Measurements from ENCODE around the gene SCGB3A1. TPM values are rescaled to one million over a fixed set of nuclear protein-coding genes. Genes with fewer than 3 reads are reported as not detected.

The SCGB3A1 gene
- total RNA-seq, 1 experiment from 2014 or later = not detected

DNA sequence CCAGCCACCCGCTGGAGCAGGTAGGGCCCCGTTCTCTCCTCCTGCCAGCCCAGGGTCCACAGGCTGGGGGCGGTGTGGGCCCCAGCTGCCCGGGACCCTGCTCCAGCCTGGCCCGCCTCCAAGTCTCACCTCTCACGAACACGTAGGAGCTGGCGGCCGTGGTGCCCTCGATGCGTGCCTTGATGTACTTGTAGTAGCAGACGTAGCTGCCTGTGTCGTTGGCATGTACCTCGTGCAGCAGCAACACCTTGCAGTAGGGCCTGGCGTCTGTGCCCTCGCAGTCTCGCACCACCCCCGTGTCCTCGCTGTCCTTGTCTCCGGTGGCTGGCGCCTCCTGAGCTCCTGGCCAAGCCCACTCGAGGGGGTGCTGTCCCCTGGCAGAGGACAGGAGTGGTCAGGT, 39.1 kb upstream of the SCGB3A1 start:
- Histone ChIP-seq H2BK120ac (ENCODE audit: low read depth, low read length, poor library complexity, severe bottlenecking) (no peak overlapping the region), H3K79me1 (ENCODE audit: insufficient read depth, low read depth, low read length, poor library complexity, severe bottlenecking) (no peaks in the 10 kb centered on the region), H3K56ac (ENCODE audit: insufficient read length, low read depth, low read length) (no peak overlapping the region), H2BK15ac (ENCODE audit: low read depth, low read length) (no peak overlapping the region), H3K9me3 (ENCODE audit: control insufficient read depth, low read depth, low read length) (no peaks in the 10 kb centered on the region), H2BK20ac (ENCODE audit: low read depth, low read length, poor library complexity, severe bottlenecking) (no peak overlapping the region), H4K5ac (ENCODE audit: insufficient read length, low read depth, low read length) (no peak overlapping the region), H2BK5ac (ENCODE audit: insufficient read length, low read length) (no peak overlapping the region), H3K4me1 (ENCODE audit: insufficient read depth, low read length) (no peaks in the 10 kb centered on the region), H3K4ac (ENCODE audit: low read depth, low read length) (no peak overlapping the region), H3K18ac (ENCODE audit: insufficient read length, low read depth, low read length) (no peak overlapping the region), H3K79me2 (ENCODE audit: insufficient read depth, low read length) (no peaks in the 10 kb centered on the region), H3K23ac (ENCODE audit: insufficient read length, low read depth, low read length) (no peak overlapping the region), H2BK12ac (ENCODE audit: insufficient read length, low read depth, low read length) (no peak overlapping the region), H2AFZ (ENCODE audit: low read length) (no peak overlapping the region), H3K9ac (ENCODE audit: extremely low read depth, insufficient read length, low read length) (no peak overlapping the region), H2AK5ac (ENCODE audit: insufficient read length, low read length) (no peak overlapping the region), H3K23me2 (ENCODE audit: insufficient read length, low read depth, low read length, poor library complexity, severe bottlenecking) (no peaks in the 10 kb centered on the region), H3K4me2 (ENCODE audit: insufficient read depth, insufficient read length, low read length) (no peak overlapping the region), H4K8ac (replicated peaks; ENCODE audit: insufficient read length, low read depth, low read length) (no peak overlapping the region), H3K27me3 (ENCODE audit: insufficient read depth, low read length) (no peaks in the 10 kb centered on the region), H4K20me1 (ENCODE audit: control insufficient read depth, insufficient read depth, insufficient read length) (no peaks in the 10 kb centered on the region), H3K14ac (ENCODE audit: insufficient read depth, low read length) (no peak overlapping the region), H4K91ac (ENCODE audit: insufficient read length, low read depth, low read length) (no peak overlapping the region), H3K27ac (ENCODE audit: insufficient read length, low read depth, low read length) (no peak overlapping the region), H3T11ph (ENCODE audit: low read length) (no peak overlapping the region)
- H3K4me1 Mint-ChIP-seq = peaks cover 5 to 6% of the 10 kb centered on the region in 2 experiments; a peak in 2 of 4 replicates
- peaks cover 2% of the 10 kb centered on the region; the same call in 1 of the 2 replicates for H3K27me3 Mint-ChIP-seq (ENCODE audit: low read depth)
- no peak overlapping the region for H3K27ac Mint-ChIP-seq
- WGBS (ENCODE audit: extremely low coverage, insufficient read length, low lambda C conversion rate) = no CpG with 5 or more reads among the region's 22 CpGs
- H3K4me3 Mint-ChIP-seq = no peak overlapping the region
- no peaks in the 10 kb centered on the region for H3K36me3 Mint-ChIP-seq (ENCODE audit: insufficient read depth in 1 of 3, low read depth in 3 of 3)
- TF ChIP-seq, protein P1, sequence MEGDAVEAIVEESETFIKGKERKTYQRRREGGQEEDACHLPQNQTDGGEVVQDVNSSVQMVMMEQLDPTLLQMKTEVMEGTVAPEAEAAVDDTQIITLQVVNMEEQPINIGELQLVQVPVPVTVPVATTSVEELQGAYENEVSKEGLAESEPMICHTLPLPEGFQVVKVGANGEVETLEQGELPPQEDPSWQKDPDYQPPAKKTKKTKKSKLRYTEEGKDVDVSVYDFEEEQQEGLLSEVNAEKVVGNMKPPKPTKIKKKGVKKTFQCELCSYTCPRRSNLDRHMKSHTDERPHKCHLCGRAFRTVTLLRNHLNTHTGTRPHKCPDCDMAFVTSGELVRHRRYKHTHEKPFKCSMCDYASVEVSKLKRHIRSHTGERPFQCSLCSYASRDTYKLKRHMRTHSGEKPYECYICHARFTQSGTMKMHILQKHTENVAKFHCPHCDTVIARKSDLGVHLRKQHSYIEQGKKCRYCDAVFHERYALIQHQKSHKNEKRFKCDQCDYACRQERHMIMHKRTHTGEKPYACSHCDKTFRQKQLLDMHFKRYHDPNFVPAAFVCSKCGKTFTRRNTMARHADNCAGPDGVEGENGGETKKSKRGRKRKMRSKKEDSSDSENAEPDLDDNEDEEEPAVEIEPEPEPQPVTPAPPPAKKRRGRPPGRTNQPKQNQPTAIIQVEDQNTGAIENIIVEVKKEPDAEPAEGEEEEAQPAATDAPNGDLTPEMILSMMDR (conservative IDR thresholded peaks at IDR 0.05) = no peak
- H3K9me3 Mint-ChIP-seq = 0 out of 5 replicates have a peak, but pooled peaks cover 0 to 2% of the 10 kb centered on the region in 2 experiments
- DNase-seq = no peak
